HG03135 (cell line): ENCODE measurements around the gene KRTAP19-3.
"Not testable (repeated sequence)": the region's sequence is repeated elsewhere in the genome, so short reads cannot be mapped to it uniquely, and the experiment has no call there.

Source experiments
- ATAC-seq: cut with Tn5 transposase; IDR thresholded peaks from one replicate; pipeline ENCODE4 v1.9.1; 2021; ENCODE audit warnings: mild to moderate bottlenecking, moderate library complexity; ENCODE audit not compliant: unreplicated experiment

The KRTAP19-3 gene

GRCh38 chr21:30491963-30492428 lies at the start of gene KRTAP19-3:
KRTAP19-3 (minus strand) TSS chr21:30492013; CDS start chr21:30491957, 56 bp downstream.
- no peak for ATAC-seq

- no peak for ATAC-seq
These were observed 27.1 kb upstream of the KRTAP19-3 start for GRCh38 chr21:30518876-30519275.

- no peak for ATAC-seq
These were observed 23.9 kb upstream of the KRTAP19-3 start for GRCh38 chr21:30515681-30516080.

- ATAC-seq, result not testable (repeated sequence)
These were observed 13.9 kb upstream of the KRTAP19-3 start for GRCh38 chr21:30505621-30506205.

GRCh38 chr21:30502041-30502440 lies 10.2 kb upstream of the KRTAP19-3 start, which contains the start of gene KRTAP19-5:
KRTAP19-5 (minus strand) TSS chr21:30502141; CDS start chr21:30502090, 51 bp downstream.
- ATAC-seq, result no peak

- no peak for ATAC-seq
These were observed 5.3 kb upstream of the KRTAP19-3 start, which contains the start of gene KRTAP19-4 for GRCh38 chr21:30497065-30497464. KRTAP19-4 (minus strand) TSS chr21:30497165; CDS start chr21:30497110, 55 bp downstream.

- no peak for ATAC-seq
These were observed 4.5 kb downstream of the KRTAP19-3 start, which contains the start of gene KRTAP19-2 for GRCh38 chr21:30487336-30487735. KRTAP19-2 (minus strand) TSS chr21:30487436; CDS start chr21:30487348, 88 bp downstream.

- no peak for ATAC-seq
These were observed 5.6 kb downstream of the KRTAP19-3 start for GRCh38 chr21:30486180-30486579.

- ATAC-seq, result no peak
These were observed 9.7 kb downstream of the KRTAP19-3 start for GRCh38 chr21:30482130-30482529.

GRCh38 chr21:30480145-30480544 lies 11.7 kb downstream of the KRTAP19-3 start, which contains the start of gene KRTAP19-1:
KRTAP19-1 (minus strand) TSS chr21:30480367; CDS start chr21:30480317, 50 bp downstream.
- no peak for ATAC-seq

- ATAC-seq, result no peak
These were observed 12.6 kb downstream of the KRTAP19-3 start for GRCh38 chr21:30479259-30479658.

GRCh38 chr21:30478004-30478403 lies 13.8 kb downstream of the KRTAP19-3 start:
- no peak for ATAC-seq

GRCh38 chr21:30468900-30469714 lies 22.7 kb downstream of the KRTAP19-3 start:
- ATAC-seq, result no peak

- no peak for ATAC-seq
These were observed 28.1 kb downstream of the KRTAP19-3 start for GRCh38 chr21:30463713-30464112.

GRCh38 chr21:30448514-30448913 lies 43.3 kb downstream of the KRTAP19-3 start:
- ATAC-seq, result no peak

GRCh38 chr21:30447056-30447455 lies 44.8 kb downstream of the KRTAP19-3 start:
- no peak for ATAC-seq

GRCh38 chr21:30444204-30444603 lies 47.6 kb downstream of the KRTAP19-3 start:
- ATAC-seq, result no peak

GRCh38 chr21:30443226-30443625 lies 48.6 kb downstream of the KRTAP19-3 start:
- no peak for ATAC-seq
